Astrocyte of the cerebellum (primary cell): Measurements from ENCODE around the gene FERMT2.

ENCODE experiments used
- DNase-seq: peaks from one replicate; pipeline ENCODE4 v3.0.0-alpha.2; 2011; ENCODE audit warnings: low read depth
- H3K4me3 ChIP-seq: 2 replicates; pipeline ENCODE4 v1.5.1; 2011; ENCODE audit warnings: mild to moderate bottlenecking, low read depth, low read length, moderate library complexity
- in situ Hi-C: cut with HindIII; loops from 2 replicates; pipeline ENCODE4 v1.10.0; 2017; ENCODE audit warnings: low sequenced_read_pairs
- TF ChIP-seq, protein P1 (sequence below): IDR thresholded peaks from 2 replicates; pipeline ENCODE4 v1.5.1; 2012; ENCODE audit warnings: low read length, low read depth, moderate library complexity, mild to moderate bottlenecking; ENCODE audit errors: missing control alignments

FERMT2 gene

DNA sequence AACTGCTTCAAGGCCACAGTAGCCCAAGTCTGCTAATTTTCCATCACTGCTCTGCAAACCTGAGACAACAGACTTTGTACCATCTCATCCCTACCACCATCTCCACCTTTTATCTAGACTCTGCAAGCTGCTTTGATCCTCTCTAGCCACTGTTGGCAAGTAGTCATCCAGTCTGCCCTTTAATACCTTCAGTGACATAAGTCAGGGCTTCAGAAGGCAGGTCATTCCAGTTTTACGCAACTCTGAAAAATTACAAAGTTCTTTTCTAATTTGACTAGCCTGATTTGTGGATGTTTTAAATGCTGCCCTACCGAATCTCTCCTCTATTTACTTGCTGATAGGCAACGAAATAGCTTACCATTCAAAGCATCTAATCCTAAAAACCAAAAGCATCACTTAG, 2.8 kb downstream of the FERMT2 start:
- TF ChIP-seq, protein P1, sequence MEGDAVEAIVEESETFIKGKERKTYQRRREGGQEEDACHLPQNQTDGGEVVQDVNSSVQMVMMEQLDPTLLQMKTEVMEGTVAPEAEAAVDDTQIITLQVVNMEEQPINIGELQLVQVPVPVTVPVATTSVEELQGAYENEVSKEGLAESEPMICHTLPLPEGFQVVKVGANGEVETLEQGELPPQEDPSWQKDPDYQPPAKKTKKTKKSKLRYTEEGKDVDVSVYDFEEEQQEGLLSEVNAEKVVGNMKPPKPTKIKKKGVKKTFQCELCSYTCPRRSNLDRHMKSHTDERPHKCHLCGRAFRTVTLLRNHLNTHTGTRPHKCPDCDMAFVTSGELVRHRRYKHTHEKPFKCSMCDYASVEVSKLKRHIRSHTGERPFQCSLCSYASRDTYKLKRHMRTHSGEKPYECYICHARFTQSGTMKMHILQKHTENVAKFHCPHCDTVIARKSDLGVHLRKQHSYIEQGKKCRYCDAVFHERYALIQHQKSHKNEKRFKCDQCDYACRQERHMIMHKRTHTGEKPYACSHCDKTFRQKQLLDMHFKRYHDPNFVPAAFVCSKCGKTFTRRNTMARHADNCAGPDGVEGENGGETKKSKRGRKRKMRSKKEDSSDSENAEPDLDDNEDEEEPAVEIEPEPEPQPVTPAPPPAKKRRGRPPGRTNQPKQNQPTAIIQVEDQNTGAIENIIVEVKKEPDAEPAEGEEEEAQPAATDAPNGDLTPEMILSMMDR: no peak
- H3K4me3 ChIP-seq: peak overlapping the region; percentile 7
- DNase-seq: no peak
- in situ Hi-C loops: no loop called here

DNA sequence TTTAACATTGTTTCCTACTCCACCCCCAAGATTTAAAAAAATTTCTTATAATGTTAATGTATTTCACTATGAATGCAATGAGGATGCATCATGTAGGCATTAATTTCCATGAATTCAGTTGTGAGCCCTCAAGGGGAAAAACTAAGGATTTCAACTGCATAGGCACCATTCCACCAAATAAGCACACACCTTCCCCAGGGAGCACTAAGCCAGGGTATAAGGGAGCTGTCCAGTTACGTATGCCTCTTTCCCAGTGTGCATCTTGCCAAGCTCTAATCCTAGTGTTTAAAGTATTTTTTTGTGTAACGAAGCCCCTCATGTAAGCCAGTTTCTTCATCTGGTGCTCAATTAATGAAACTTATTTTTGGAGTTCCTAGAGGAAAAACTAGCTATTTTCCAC, 6.6 kb downstream of the FERMT2 start:
- no peak for DNase-seq
- in situ Hi-C loops: no loop called here
- H3K4me3 ChIP-seq: no peak overlapping the region
- TF ChIP-seq, protein P1: no peak

DNA sequence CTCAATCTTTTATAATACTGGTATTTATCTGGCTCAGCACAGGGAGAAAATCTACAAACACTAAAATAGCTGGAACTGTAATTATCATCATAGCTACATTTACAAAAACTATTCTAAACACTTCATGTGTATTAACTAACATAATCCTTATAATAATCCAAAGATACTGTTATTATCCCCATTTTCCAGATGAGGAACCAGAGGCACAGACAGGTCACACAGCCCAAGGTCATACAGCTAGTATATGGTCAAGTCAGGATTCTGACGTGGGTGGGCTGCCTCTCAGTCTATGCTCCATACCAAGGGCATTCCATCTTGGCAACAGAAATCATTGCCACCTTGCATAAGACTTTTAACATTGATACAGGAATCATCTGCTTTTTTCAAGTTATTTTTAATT, 11.4 kb downstream of the FERMT2 start:
- in situ Hi-C loops: no loop called here
- no peak for DNase-seq
- H3K4me3 ChIP-seq: no peak overlapping the region
- TF ChIP-seq, protein P1: no peak

DNA sequence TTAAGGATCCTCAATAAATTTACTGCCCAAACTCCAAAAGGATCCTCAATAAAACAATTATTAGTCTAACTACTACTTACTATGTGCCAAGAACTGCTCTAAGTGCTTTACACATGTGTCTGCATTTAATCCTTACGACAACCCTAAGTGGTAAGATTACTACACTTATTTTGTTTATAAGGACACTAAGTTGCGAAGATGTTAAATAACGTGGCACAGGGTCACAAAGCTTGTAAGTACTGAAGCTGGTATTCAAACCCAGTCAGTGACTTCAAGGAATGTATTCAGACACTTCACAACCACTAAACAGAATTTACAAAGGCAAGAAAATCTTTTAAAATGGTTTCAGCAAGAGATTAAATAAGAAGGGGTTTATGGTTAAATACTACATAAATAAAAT, 13.0 kb downstream of the FERMT2 start:
- TF ChIP-seq, protein P1: no peak
- in situ Hi-C loops: no loop called here
- H3K4me3 ChIP-seq: no peak overlapping the region
- no peak for DNase-seq

DNA sequence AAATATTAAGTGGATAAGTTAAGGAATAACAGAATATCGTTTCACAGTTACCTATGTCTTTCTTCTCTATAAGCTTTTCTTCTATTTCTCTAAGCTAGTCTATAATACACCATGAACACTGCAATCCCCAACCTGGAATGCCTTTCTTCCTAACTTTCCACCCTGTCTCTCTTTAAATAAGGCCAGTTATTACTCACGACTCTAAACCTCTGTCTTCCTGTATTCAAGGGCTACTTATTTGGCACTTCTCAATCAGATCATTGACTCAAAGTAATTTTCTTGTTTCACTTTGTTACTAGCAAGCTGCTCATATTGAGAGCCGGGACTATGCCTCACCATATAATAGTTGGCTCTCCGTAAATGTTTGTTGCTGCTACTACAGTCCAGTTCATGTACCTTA, 13.5 kb downstream of the FERMT2 start:
- TF ChIP-seq, protein P1: no peak
- H3K4me3 ChIP-seq: no peak overlapping the region
- in situ Hi-C loops: no loop called here
- DNase-seq: no peak

DNA sequence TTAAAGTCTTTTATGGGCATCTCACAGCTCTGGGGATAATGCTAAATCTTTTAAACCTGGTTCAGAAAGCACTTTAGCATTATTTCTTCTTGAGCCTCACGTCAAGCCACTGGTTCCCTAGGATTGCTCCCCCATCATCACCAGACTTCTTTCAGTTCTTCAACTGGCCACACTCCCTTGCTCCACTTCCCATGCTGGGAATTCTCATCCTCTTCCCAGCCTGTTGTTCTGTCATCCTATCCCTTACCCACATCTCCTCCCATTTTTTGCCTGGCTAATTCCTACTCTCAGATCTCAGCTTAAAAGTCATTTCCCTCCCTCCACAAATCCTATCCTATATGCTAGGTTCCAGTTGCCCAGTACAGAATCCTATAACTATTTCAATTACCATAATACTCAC, 14.4 kb downstream of the FERMT2 start:
- in situ Hi-C loops: no loop called here
- TF ChIP-seq, protein P1: no peak
- DNase-seq: no peak
- H3K4me3 ChIP-seq: no peak overlapping the region

DNA sequence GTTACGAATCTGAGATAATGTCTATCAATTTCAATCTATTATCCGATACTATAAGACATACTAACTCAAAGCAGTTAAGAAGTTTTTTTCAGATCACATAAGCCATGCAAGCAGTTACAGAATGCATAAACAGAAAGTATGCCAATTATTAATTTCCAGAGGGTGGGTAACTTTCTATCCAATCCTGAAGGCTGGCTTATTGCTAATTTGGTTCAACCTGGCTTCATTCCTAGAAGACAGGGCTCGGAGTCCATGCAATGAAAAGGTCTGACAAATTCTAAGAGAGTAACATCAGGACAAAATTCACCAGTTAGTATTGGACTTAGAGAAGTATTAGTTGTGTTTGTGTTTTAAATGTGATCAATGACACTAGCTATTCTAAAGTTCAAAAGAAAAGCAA, 15.0 kb downstream of the FERMT2 start:
- DNase-seq: no peak
- in situ Hi-C loops: no loop called here
- no peak overlapping the region for H3K4me3 ChIP-seq
- TF ChIP-seq, protein P1: no peak
